ENCODE results near the gene EFNA5. TPM values are rescaled to one million over a fixed set of nuclear protein-coding genes. Genes with fewer than 3 reads are reported as not detected.

The EFNA5 gene
- total RNA-seq, 1 donor from 2014 or later: 2.2 TPM

DNA sequence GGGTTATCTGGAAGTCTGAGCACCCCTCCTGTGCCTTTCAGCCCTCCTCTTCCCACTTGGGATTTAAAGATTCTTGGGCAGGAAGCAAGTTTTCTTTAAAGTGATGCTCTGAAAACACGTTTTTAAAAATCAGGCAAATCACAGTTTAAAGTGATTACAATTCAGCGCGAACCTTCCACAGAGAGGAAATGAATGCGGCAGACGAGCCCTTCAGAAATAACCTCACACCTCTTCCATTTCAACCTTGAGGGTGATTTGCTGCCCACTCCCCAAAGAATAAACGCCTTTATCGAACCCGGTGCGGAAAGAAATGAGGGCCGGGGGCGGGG lies 2.3 kb upstream of the EFNA5 start:
- intact Hi-C loops (cut with DNase I): loop anchor here (2.0 to 5.0 kb wide), 7 partner anchors 81 to 709 kb away; partner anchors contain the start of gene FBXL17
- peak overlapping the region; percentile 56 to 78 for H3K4me3 ChIP-seq
- TF ChIP-seq, protein P1, sequence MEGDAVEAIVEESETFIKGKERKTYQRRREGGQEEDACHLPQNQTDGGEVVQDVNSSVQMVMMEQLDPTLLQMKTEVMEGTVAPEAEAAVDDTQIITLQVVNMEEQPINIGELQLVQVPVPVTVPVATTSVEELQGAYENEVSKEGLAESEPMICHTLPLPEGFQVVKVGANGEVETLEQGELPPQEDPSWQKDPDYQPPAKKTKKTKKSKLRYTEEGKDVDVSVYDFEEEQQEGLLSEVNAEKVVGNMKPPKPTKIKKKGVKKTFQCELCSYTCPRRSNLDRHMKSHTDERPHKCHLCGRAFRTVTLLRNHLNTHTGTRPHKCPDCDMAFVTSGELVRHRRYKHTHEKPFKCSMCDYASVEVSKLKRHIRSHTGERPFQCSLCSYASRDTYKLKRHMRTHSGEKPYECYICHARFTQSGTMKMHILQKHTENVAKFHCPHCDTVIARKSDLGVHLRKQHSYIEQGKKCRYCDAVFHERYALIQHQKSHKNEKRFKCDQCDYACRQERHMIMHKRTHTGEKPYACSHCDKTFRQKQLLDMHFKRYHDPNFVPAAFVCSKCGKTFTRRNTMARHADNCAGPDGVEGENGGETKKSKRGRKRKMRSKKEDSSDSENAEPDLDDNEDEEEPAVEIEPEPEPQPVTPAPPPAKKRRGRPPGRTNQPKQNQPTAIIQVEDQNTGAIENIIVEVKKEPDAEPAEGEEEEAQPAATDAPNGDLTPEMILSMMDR (IDR thresholded peaks at IDR 0.05): no peak
- no peak for DNase-seq (ENCODE audit: low spot score in 2 of 2)
- no peaks in the 10 kb centered on the region for H3K36me3 ChIP-seq
- no peaks in the 10 kb centered on the region for H3K4me1 ChIP-seq
- H3K27me3 ChIP-seq: no peaks in the 10 kb centered on the region
- peak overlapping the region; percentile 82 to 89 for H3K27ac ChIP-seq
- H3K9me3 ChIP-seq: no peaks in the 10 kb centered on the region

DNA sequence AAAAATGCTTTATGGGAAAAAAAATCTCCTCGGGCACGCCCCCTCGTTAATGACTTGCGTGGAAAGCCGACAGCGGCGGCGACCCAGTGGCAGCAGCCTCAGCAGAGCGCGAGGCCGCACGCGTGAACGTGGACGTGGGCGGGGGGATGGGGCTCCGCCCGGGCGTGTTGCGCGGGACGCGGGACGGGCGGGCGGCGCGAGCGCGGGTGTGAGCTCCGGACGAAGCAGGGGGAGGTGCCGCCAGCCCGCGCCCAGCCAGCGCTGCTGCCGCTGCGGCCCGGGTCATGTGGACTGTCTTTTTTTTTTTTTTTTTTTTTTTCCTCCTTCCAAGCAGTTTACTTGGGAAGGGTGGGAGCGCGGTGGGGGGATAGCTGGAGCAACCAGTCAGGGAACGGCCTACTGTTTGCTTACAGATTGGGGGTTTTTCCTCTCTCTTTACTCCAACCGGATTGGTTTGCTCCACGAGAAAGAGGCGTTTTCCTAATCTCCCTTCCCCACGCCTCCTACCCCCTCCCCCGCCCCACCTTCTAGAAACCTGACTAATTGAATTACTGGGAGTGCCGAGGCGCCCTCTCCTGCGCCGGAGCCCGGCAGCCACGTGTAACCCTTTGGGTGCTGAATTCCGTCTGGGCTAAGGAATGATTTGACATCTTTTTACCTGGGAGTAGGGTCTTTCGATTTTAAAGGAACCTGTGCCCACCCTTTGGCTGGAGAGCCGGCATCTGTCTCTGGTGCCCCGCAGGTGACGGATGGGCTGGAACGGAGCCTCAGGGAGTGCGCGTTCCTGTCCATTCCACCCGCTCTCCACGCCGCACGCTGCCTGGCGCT lies 1.7 kb upstream of the EFNA5 start:
- Histone ChIP-seq H3K4me1 (no peaks in the 10 kb centered on the region), H3K27ac (peak overlapping the region; percentile 82 to 89), H3K4me3 (peak overlapping the region; percentile 56 to 78), H3K36me3 (no peaks in the 10 kb centered on the region), H3K9me3 (no peaks in the 10 kb centered on the region), H3K27me3 (no peaks in the 10 kb centered on the region)
- DNase-seq (ENCODE audit: low spot score in 2 of 2): peak; percentile 56 to 90
- TF ChIP-seq, protein P1 (IDR thresholded peaks at IDR 0.05): no peak
- intact Hi-C loops (cut with DNase I): loop anchor here (1.0 to 5.0 kb wide), 8 partner anchors 80 to 710 kb away; partner anchors contain the start of gene FBXL17

DNA sequence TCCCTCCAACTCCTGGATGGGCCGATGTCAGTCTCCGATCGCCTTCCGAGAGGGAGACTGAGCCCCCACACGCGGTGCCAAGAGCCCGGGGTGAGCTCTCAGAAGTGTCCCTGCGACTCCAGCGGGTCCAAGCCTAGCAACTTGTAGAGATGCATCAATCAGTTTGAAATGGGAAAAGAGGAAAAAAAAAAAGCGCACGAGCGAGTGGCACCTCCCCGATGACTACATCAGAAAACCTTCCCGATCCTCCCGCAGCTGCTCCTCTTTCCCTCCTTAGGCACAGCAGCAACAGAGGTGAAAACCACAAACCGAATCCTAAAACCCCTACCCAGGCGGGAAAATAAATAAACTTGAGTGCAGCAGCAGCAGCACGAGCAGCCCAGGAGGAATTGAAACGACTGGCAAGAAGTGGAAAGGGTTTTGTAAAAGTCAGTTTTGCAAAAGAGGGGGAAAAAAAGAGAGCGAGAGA lies 1.0 kb upstream of the EFNA5 start:
- peak overlapping the region; percentile 82 to 89 for H3K27ac ChIP-seq
- H3K27me3 ChIP-seq: no peaks in the 10 kb centered on the region
- TF ChIP-seq, protein P1 (IDR thresholded peaks at IDR 0.05): no peak
- no peak for DNase-seq (ENCODE audit: low spot score in 2 of 2)
- no peaks in the 10 kb centered on the region for H3K4me1 ChIP-seq
- no peaks in the 10 kb centered on the region for H3K9me3 ChIP-seq
- H3K36me3 ChIP-seq: no peaks in the 10 kb centered on the region
- intact Hi-C loops (cut with DNase I): loop anchor here (1.0 to 5.0 kb wide), 10 partner anchors 79 to 711 kb away; partner anchors contain the start of gene FBXL17
- peak overlapping the region; percentile 56 to 78 for H3K4me3 ChIP-seq

DNA sequence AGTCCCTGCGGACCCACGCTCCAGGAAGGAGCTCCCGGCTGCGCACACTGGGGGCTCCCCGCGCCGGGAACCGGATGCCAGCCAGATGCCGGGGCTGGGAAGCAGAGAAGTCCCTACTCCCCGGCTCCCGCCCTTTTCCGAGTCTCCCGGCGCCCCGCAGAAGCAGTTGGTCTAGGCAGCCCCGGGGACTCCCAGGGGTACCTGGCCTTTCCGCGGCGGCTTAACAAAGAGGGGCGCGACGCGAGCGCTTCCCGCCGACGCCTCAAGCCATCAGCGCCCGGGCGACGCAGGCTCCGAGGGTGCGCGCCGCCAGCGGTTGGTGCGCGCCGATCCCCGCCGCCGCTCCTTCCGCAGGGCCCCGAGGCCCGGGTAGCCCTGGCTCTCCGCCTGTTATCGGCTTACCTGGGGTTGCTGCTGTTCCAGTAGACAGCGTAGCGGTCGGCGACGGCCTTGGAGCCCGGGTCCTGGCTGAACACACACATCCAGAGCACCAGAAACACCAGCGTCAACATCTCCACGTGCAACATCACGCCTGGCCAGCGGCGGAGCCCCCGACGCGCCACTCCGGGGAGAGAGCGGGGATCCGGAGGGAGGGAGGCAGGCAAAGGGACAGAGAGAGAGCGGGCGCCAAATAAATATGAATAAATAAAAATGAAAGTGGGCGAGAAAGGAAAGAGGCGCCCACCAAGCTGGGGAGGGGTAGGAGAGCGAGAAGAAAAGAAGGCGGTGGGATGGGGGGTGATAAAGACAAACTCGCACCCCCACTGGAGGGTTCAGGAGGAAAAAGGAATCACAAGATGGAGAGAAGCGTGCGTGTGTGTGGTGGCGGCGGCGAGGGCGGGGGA lies 428 bp downstream of the EFNA5 start:
- no peaks in the 10 kb centered on the region for H3K36me3 ChIP-seq
- no peaks in the 10 kb centered on the region for H3K27me3 ChIP-seq
- peak overlapping the region; percentile 56 to 78 for H3K4me3 ChIP-seq
- TF ChIP-seq, protein P1 (IDR thresholded peaks at IDR 0.05): no peak
- peak in 1 of 2 donors; percentile 66 for DNase-seq (ENCODE audit: low spot score in 2 of 2)
- H3K27ac ChIP-seq: peak overlapping the region; percentile 75 to 82
- intact Hi-C loops (cut with DNase I): loop anchor here (2.0 to 5.0 kb wide), 7 partner anchors 78 to 712 kb away; partner anchors contain the start of gene FBXL17
- H3K4me1 ChIP-seq: no peaks in the 10 kb centered on the region
- no peaks in the 10 kb centered on the region for H3K9me3 ChIP-seq
